ENCODE results near the gene MPDZ. TPM values are rescaled to one million over a fixed set of nuclear protein-coding genes. Genes with fewer than 3 reads are reported as not detected.

MPDZ gene
- polyA plus RNA-seq, 1 experiment, result 22.0 TPM

DNA sequence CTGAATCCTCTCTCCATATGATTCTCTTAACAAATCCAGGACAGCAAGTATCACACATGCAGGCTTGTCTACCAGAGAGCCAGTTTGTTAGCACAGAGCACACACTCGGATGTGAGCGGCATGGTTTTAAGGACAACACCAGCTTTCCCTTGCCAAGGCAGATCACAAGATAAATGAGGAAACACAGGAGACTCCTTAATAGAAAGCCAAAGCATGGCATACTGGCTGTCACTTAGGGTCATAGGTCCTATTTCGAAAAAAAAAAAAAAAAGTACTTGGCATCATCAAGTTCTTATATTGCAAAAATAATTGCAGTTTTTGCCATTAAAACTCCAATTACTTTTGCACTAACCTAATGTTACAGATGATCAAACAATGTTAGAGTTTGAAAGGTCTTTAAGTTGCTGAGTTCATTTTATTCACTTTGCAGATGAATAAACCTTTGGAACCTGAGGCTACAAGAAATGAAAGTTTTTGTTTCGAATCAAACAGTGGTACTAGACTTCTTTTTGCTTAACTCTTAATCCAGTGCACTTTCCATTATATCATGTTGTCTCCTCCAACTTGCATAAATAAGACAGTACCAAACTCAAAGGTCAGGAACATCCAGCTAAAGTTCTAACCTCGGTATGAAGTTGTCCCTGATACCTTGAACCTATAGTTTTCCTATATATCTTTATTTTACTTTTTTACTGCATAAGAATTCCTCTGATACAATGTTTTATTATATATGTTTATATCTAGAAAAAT lies 138.5 kb downstream of the MPDZ start:
- no peak for TF ChIP-seq CTCF (IDR thresholded peaks at IDR 0.05; ENCODE audit: insufficient read depth, low read depth, low read length)
- ChIA-PET POLR2A (no interaction called here), CTCF (no interaction called here)
- DNase-seq (ENCODE audit: low read depth), result no peak
- Histone ChIP-seq H3K4me3 (ENCODE audit: low read depth, low read length) (no peak overlapping the region), H3K27me3 (ENCODE audit: control insufficient read depth, insufficient read depth, low read length) (no peaks in the 10 kb centered on the region), H3K36me3 (ENCODE audit: control insufficient read depth, insufficient read depth, low read length) (no peaks in the 10 kb centered on the region; the same call in 1 of the 2 replicates)

DNA sequence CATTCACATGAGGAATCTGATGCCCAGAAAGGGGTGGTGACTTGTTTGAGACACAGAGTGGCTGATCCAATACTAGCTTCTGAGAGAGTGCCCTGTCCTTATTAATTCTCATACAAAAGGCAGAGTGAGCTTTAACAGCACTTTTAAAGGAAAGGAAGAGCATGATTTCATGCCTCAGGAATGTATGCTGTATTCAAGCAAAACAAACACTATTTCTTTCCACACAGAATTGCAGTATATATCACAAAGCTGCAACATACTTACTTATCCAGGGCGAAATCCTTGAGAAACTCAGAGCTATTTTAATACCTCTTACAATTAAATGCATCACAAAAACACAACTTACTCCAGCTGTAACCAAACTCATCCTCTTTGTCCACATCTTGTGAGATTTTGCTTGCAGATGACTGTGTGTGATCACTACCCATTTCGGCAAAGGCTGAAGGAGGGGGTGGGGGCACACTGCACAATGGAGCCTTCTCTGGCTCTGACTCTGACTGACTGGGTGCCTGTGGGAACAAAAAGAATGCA lies 139.8 kb downstream of the MPDZ start:
- ChIA-PET CTCF (interaction anchor here (0.8 to 1.3 kb wide), 3 partner anchors 14 to 50 kb away, joined by 3 to 6 read pairs (median 4); no protein-coding TSS in a partner anchor), POLR2A (interaction anchor here (0.6 kb wide), 1 partner anchor 365 kb away, joined by 5 read pairs; the partner anchor contains the start of gene LURAP1L)
- Histone ChIP-seq H3K4me3 (ENCODE audit: low read depth, low read length) (no peak overlapping the region), H3K27me3 (ENCODE audit: control insufficient read depth, insufficient read depth, low read length) (no peaks in the 10 kb centered on the region), H3K36me3 (ENCODE audit: control insufficient read depth, insufficient read depth, low read length) (no peaks in the 10 kb centered on the region; the same call in 1 of the 2 replicates)
- TF ChIP-seq CTCF (IDR thresholded peaks at IDR 0.05; ENCODE audit: insufficient read depth, low read depth, low read length), result no peak
- peak; percentile 69 for DNase-seq (ENCODE audit: low read depth)

GRCh38 chr9:13137426-13137825 lies 142.1 kb downstream of the MPDZ start:
- ChIA-PET CTCF (no interaction called here), POLR2A (no interaction called here)
- Histone ChIP-seq H3K36me3 (ENCODE audit: control insufficient read depth, insufficient read depth, low read length) (no peaks in the 10 kb centered on the region; the same call in 1 of the 2 replicates), H3K27me3 (ENCODE audit: control insufficient read depth, insufficient read depth, low read length) (no peaks in the 10 kb centered on the region), H3K4me3 (ENCODE audit: low read depth, low read length) (no peak overlapping the region)
- DNase-seq (ENCODE audit: low read depth), result no peak
- no peak for TF ChIP-seq CTCF (IDR thresholded peaks at IDR 0.05; ENCODE audit: insufficient read depth, low read depth, low read length)

GRCh38 chr9:13131991-13132390 lies 147.5 kb downstream of the MPDZ start:
- CTCF ChIA-PET, result no interaction called here
- POLR2A ChIA-PET, result no interaction called here

More at GRCh38 chr9:13131991-13132390, 147.5 kb downstream of the MPDZ start:
- no peaks in the 10 kb centered on the region; the same call in 1 of the 2 replicates for H3K36me3 ChIP-seq (ENCODE audit: control insufficient read depth, insufficient read depth, low read length)
- no peak for DNase-seq (ENCODE audit: low read depth)
- no peak overlapping the region for H3K4me3 ChIP-seq (ENCODE audit: low read depth, low read length)
- no peaks in the 10 kb centered on the region for H3K27me3 ChIP-seq (ENCODE audit: control insufficient read depth, insufficient read depth, low read length)
- TF ChIP-seq CTCF (IDR thresholded peaks at IDR 0.05; ENCODE audit: insufficient read depth, low read depth, low read length), result no peak

All from BJ (cell line).